Mucosa of descending colon (tissue), 3 donors: Measurements from ENCODE around the gene DDA1. TPM values are rescaled to one million over a fixed set of nuclear protein-coding genes. Genes with fewer than 3 reads are reported as not detected.

Experiments used
- ATAC-seq: fragments of 200-7000 bp; cut with Tn5 transposase; one replicate; pipeline ENCODE4 v1.9.1; 2020; ENCODE audit warnings: mild to moderate bottlenecking, moderate library complexity
- DNase-seq, 3 donors: peaks; one replicate each; pipeline ENCODE4 v3.0.0-alpha.2; 2020
- H3K36me3 ChIP-seq: fragments of 200-600 bp; one replicate; pipeline ENCODE4 v1.8.0; 2021; ENCODE audit warnings: low read depth, mild to moderate bottlenecking
- H3K4me1 ChIP-seq: fragments of 200-600 bp; one replicate; pipeline ENCODE4 v1.8.0; 2021; ENCODE audit warnings: low read depth, mild to moderate bottlenecking
- H3K4me3 ChIP-seq: fragments of 200-600 bp; one replicate; pipeline ENCODE4 v1.8.0; 2021; ENCODE audit warnings: mild to moderate bottlenecking
- H3K9me3 ChIP-seq: fragments of 200-600 bp; one replicate; pipeline ENCODE4 v1.8.0; 2021; ENCODE audit warnings: mild to moderate bottlenecking
- CTCF ChIP-seq: fragments of 200-600 bp; IDR thresholded peaks from one replicate; pipeline ENCODE4 v1.8.0; 2022; ENCODE audit warnings: antibody characterized with exemption, mild to moderate bottlenecking
- intact Hi-C, 2 donors: fragments of 100-400 bp; cut with DNase I in 1 of 2; cut with micrococcal nuclease in 1 of 2; formaldehyde crosslinking; loops; one replicate each; pipeline versions ENCODE4 v1.11.0 to v1.11.1; 2022; cut with DNase I, micrococcal nuclease
- total RNA-seq, 3 donors: library from RNA; stranded (reverse); fragmentation: NEBNext Ultra II Directional in 2 of 3; extraction: Animal tissue kit (Norgen Biotek cat#: 25700) in 2 of 3; gene quantifications; one replicate each; pipeline versions ENCODE4 v1.2.1 to v1.2.4, GENCODE V29; 2021 to 2023
- donor health status: DM: no; HTN: no; CAD: no; lungs with moderate emphysema.
- donor health status: DM: no; HTN: no; CAD: no.
- donor health status: DM: no; HTN: yes; CAD: no.

DDA1 gene
- total RNA-seq, 3 donors from 2014 or later, result 38.3 to 51.4 (median 48.3) TPM

GRCh38 chr19:17331045-17331558 lies 21.7 kb downstream of the DDA1 start:
- Histone ChIP-seq H3K9me3 (no peaks in the 10 kb centered on the region), H3K4me3 (no peak overlapping the region), H3K4me1 (peaks cover 30% of the 10 kb centered on the region), H3K36me3 (no peaks in the 10 kb centered on the region)
- peak in 1 of 3 donors; percentile 50 for DNase-seq
- no peak for TF ChIP-seq CTCF
- intact Hi-C loops, result no loop called here
- no peak for ATAC-seq

GRCh38 chr19:17332360-17332676 lies 23.0 kb downstream of the DDA1 start:
- no peak for TF ChIP-seq CTCF
- Histone ChIP-seq H3K9me3 (no peaks in the 10 kb centered on the region), H3K4me3 (no peak overlapping the region), H3K36me3 (no peaks in the 10 kb centered on the region), H3K4me1 (peaks cover 31% of the 10 kb centered on the region)
- intact Hi-C loops, result no loop called here
- ATAC-seq (no peak), DNase-seq (no peak)

GRCh38 chr19:17332677-17333581 lies 23.6 kb downstream of the DDA1 start:
- TF ChIP-seq CTCF, result no peak
- no peak overlapping the region for H3K4me3 ChIP-seq
- intact Hi-C loops, result no loop called here
- DNase-seq (peak in 2 of 3 donors; percentile 51 to 66), ATAC-seq (no peak)
- no peaks in the 10 kb centered on the region for H3K36me3 ChIP-seq
- no peaks in the 10 kb centered on the region for H3K9me3 ChIP-seq
- H3K4me1 ChIP-seq, result peaks cover 30% of the 10 kb centered on the region

- TF ChIP-seq CTCF, result no peak
- DNase-seq (peak; percentile 55 to 76 (median 61)), ATAC-seq (no peak)
- H3K4me3 ChIP-seq, result peak overlapping the region; percentile 42
- intact Hi-C loops, result no loop called here
- H3K36me3 ChIP-seq, result no peaks in the 10 kb centered on the region
- H3K4me1 ChIP-seq, result peaks cover 33% of the 10 kb centered on the region
- no peaks in the 10 kb centered on the region for H3K9me3 ChIP-seq
These were observed 24.4 kb downstream of the DDA1 start for GRCh38 chr19:17333611-17334413.

DNA sequence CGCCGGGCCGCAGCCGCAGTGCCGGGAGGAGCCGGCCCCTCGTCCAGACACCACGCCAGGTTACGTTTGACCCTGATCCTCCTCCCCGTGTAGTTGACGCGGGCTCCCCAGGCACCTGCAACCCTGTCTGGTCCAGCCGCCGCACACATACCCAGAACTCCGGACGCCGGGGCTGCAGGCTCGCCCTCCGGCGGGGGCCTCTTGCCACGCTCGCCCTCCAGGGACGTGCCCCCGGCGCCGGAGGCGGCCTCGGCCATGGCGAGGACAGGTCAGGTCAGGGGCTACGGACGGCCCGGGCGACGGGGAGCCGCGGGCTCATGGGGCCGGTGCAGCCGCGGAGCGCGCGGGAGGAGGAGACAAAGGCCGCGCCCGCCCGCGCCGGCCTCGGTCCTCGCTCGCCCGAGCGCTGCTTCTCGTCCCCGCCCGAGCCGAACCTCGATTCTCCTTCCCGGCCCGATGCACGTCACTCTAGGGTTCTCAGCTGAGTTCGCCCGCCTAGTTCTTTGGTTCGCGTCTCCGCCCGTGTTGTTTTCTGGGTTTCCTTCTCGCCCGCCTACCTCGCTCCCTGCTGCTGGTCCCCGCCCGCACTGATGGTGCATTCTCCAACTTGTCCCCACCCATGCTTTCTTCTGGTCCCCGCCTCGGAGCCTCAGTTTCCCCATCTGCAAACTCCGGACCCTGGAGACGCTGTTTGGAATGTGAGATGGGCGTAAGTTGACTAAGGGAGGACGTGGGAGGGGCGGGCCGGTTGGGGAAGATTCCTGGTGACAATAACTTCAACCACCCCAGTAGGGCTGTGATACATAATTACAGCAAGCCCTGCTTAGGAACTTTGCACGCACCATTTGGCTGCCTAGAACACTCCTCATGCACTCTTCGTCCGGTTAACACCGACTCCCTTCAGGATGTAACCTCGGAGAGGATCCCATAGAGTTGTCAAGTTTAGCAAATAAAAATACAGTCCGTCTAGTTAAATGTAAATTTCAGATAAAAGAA lies 25.3 kb downstream of the DDA1 start, which contains the start of gene ANO8:
ANO8 (minus strand) TSS at position 442 of the 996 bp plus-strand sequence; CDS start at position 257, 185 bp downstream.
- Histone ChIP-seq H3K4me1 (peaks cover 25% of the 10 kb centered on the region), H3K9me3 (no peaks in the 10 kb centered on the region), H3K36me3 (no peaks in the 10 kb centered on the region), H3K4me3 (peak within 1 kb of the TSS; percentile 42)
- intact Hi-C loops, result no loop called here
- ATAC-seq (peak; percentile 82), DNase-seq (peak; percentile 96 to 98 (median 97))
- TF ChIP-seq CTCF, result no peak
